HCT116 (cell line): ENCODE measurements around the gene TIMP3. TPM values are rescaled to one million over a fixed set of nuclear protein-coding genes. Genes with fewer than 3 reads are reported as not detected.
A peak's percentile ranks its signal among the peaks of the same experiment; 100 is the strongest.

ENCODE experiments used
- ATAC-seq: fragments of 200-7000 bp; cut with Tn5 transposase; 2 replicates; pipeline ENCODE4 v1.9.1; 2020; ENCODE audit warnings: mild to moderate bottlenecking, moderate library complexity
- BruUV-seq: library from RNA; stranded (reverse); fragments of 400-500 nt; replicated peaks from 2 replicates; lab custom pipeline; 2021; lab: Mats Ljungman, UMichigan
- CTCF ChIA-PET: fragments of 300-600 bp; sonication (Branson Sonifier 250); formaldehyde crosslinking; loops from one replicate; lab custom pipeline; 2021; ENCODE audit warnings: antibody characterized with exemption; lab: Charles Lee
- POLR2A ChIA-PET: fragments of 300-600, 350-600 bp; sonication (Branson Sonifier 250); formaldehyde crosslinking; loops from one replicate; lab custom pipeline; 2021; ENCODE audit warnings: antibody characterized with exemption; lab: Charles Lee
- RAD21 ChIA-PET, 2 experiments: fragments of 300-600 bp; sonication (Branson Sonifier 250); formaldehyde crosslinking; loops; one replicate each; lab custom pipeline; 2023; ENCODE audit warnings: low total read pairs in 2 of 2; ENCODE audit not compliant: uncharacterized antibody in 2 of 2, unreplicated experiment in 2 of 2, low non-redundant PET in 1 of 2; lab: Charles Lee
- DNase-seq: peaks from one replicate; pipeline ENCODE4 v3.0.0-alpha.2; 2010; ENCODE audit warnings: low read depth, low spot score
- H2AFZ ChIP-seq: fragments of 200-600 bp; shearing (Covaris generic), sonication (generic); 2 replicates; pipeline ENCODE4 v1.6.1; 2017; ENCODE audit warnings: low read depth, mixed run types, mixed read lengths, antibody characterized with exemption, low read length; ENCODE audit not compliant: poor library complexity, severe bottlenecking
- H3K27ac ChIP-seq: 2 replicates; pipeline ENCODE4 v1.5.1; 2012; ENCODE audit warnings: low read depth, low read length
- H3K27me3 ChIP-seq: fragments of 200-600 bp; sonication (generic); 2 replicates; pipeline ENCODE4 v1.6.1; 2016; ENCODE audit warnings: mixed run types, low read length, mixed read lengths; ENCODE audit not compliant: insufficient read depth
- H3K36me3 ChIP-seq, 2 experiments: fragments of 200-500 bp in 1 of 2; fragments of 200-600 bp in 1 of 2; sonication (Bioruptor generic) in 1 of 2; sonication (generic) in 1 of 2; 2 replicates each; pipeline versions ENCODE4 v1.5.1 to v1.6.1; 2014 to 2016; ENCODE audit warnings: low read length in 2 of 2, inconsistent platforms in 1 of 2, mixed read lengths in 1 of 2, mixed run types in 1 of 2; ENCODE audit not compliant: insufficient read depth in 2 of 2, control insufficient read depth in 1 of 2
- H3K4me1 ChIP-seq, 2 experiments: fragments of 200-600 bp in 1 of 2; sonication (generic) in 1 of 2; 2 replicates each; pipeline versions ENCODE4 v1.5.1 to v1.6.1; 2012 to 2017; ENCODE audit warnings: low read length in 2 of 2, inconsistent platforms in 1 of 2, mild to moderate bottlenecking in 1 of 2, mixed read lengths in 1 of 2, mixed run types in 1 of 2, moderate library complexity in 1 of 2; ENCODE audit not compliant: insufficient read depth in 2 of 2, control insufficient read depth in 1 of 2
- H3K4me2 ChIP-seq: fragments of 200-600 bp; sonication (generic); 2 replicates; pipeline ENCODE4 v1.6.1; 2017; ENCODE audit warnings: mixed run types, low read length, mixed read lengths
- H3K4me3 ChIP-seq, 2 experiments: fragments of 200-600 bp in 1 of 2; sonication (generic) in 1 of 2; replicated peaks in 1 of 2; 2 replicates each; pipeline ENCODE4 v1.5.1; 2011 to 2016; ENCODE audit warnings: low read length in 2 of 2, control low read depth in 1 of 2, low read depth in 1 of 2, mild to moderate bottlenecking in 1 of 2, mixed read lengths in 1 of 2, mixed run types in 1 of 2
- H3K79me2 ChIP-seq: fragments of 200-600 bp; sonication (generic); 2 replicates; pipeline ENCODE4 v1.6.1; 2017; ENCODE audit warnings: mild to moderate bottlenecking, mixed run types, low read length, moderate library complexity, mixed read lengths; ENCODE audit not compliant: insufficient read depth
- H3K9ac ChIP-seq: fragments of 200-600 bp; sonication (generic); 2 replicates; pipeline ENCODE4 v1.6.1; 2016; ENCODE audit warnings: low read length, mixed read lengths
- H3K9me2 ChIP-seq: fragments of 200-600 bp; sonication (generic), shearing (Covaris generic); 2 replicates; pipeline ENCODE4 v1.6.1; 2017; ENCODE audit warnings: mixed run types, mild to moderate bottlenecking, moderate library complexity; ENCODE audit not compliant: insufficient read depth
- H3K9me3 ChIP-seq, 2 experiments: fragments of 200-500 bp in 1 of 2; fragments of 200-600 bp in 1 of 2; sonication (Bioruptor generic) in 1 of 2; sonication (generic) in 1 of 2; 2 replicates each; pipeline ENCODE4 v1.6.1; 2014 to 2017; ENCODE audit warnings: low read length in 2 of 2, mixed read lengths in 2 of 2, inconsistent platforms in 1 of 2, low read depth in 1 of 2, mild to moderate bottlenecking in 1 of 2, mixed run types in 1 of 2, moderate library complexity in 1 of 2; ENCODE audit not compliant: control insufficient read depth in 1 of 2, insufficient read depth in 1 of 2
- H4K20me1 ChIP-seq: fragments of 200-600 bp; sonication (generic), shearing (Covaris generic); 2 replicates; pipeline ENCODE4 v1.6.1; 2017; ENCODE audit warnings: mixed run types, mild to moderate bottlenecking, moderate library complexity; ENCODE audit not compliant: insufficient read depth
- ATF3 ChIP-seq: IDR thresholded peaks from 2 replicates; pipeline ENCODE4 v1.6.1; 2012
- CEBPB ChIP-seq: IDR thresholded peaks from 2 replicates; pipeline ENCODE4 v1.6.1; 2012; ENCODE audit warnings: low read depth
- CTCF ChIP-seq, 3 experiments: fragments of 200-600 bp in 1 of 3; sonication (generic) in 1 of 3; IDR thresholded peaks in 2 of 3; conservative IDR thresholded peaks in 1 of 3; 2 replicates each; pipeline ENCODE4 v1.5.1; 2012 to 2017; ENCODE audit warnings: low read depth in 2 of 3, low read length in 2 of 3, antibody characterized with exemption in 1 of 3, borderline replicate concordance in 1 of 3, control low read depth in 1 of 3, mild to moderate bottlenecking in 1 of 3, mixed read lengths in 1 of 3, mixed run types in 1 of 3, moderate library complexity in 1 of 3; ENCODE audit not compliant: insufficient read depth in 1 of 3
- intact Hi-C: fragments of 100-400 bp; cut with micrococcal nuclease; formaldehyde crosslinking; loops from 2 replicates; pipeline ENCODE4 v1.10.0; 2022
- total RNA-seq: library from RNA; stranded (reverse); gene quantifications from one replicate; pipeline ENCODE4 v1.2.1, GENCODE V29; 2021; ENCODE audit not compliant: unreplicated experiment

Gene TIMP3
- total RNA-seq, 1 experiment from 2014 or later = 2.2 TPM

- no peak for TF ChIP-seq CEBPB
These were observed 7.9 kb upstream of the TIMP3 start (continued) for GRCh38 chr22:32793589-32793988.

- Histone ChIP-seq H3K27ac (no peak overlapping the region), H4K20me1 (no peaks in the 10 kb centered on the region), H3K36me3 (no peaks in the 10 kb centered on the region), H3K9me3 (no peaks in the 10 kb centered on the region), H3K27me3 (no peaks in the 10 kb centered on the region; the same call in 1 of the 2 replicates), H3K9me2 (no peaks in the 10 kb centered on the region), H3K4me3 (no peak overlapping the region), H3K9ac (no peak overlapping the region), H3K4me2 (no peak overlapping the region), H2AFZ (no peak overlapping the region), H3K4me1 (peaks cover 0 to 3% of the 10 kb centered on the region in 2 experiments; a peak in 1 of 4 replicates), H3K79me2 (no peaks in the 10 kb centered on the region)
- TF ChIP-seq CTCF (IDR thresholded peaks at IDR 0.05 in 2 of 3, conservative IDR thresholded peaks at IDR 0.05 in 1 of 3; ENCODE audit: borderline replicate concordance in 1 of 3, insufficient read depth in 1 of 3, low read depth in 2 of 3, low read length in 2 of 3) (peak in 2 of 3 experiments; percentile 52 to 56; a peak in 4 of 6 replicates), ATF3 (no peak)
- DNase-seq (peak; percentile 10), ATAC-seq (peak; percentile 66)
- BruUV-seq = no TSS peak
- intact Hi-C loops = no loop called here
- CTCF ChIA-PET = interaction anchor here (0.7 to 6.0 kb wide), 7 partner anchors 9 to 265 kb away, joined by 3 to 200 read pairs (median 18); no protein-coding TSS in a partner anchor
- RAD21 ChIA-PET = no interaction called here
- POLR2A ChIA-PET = no interaction called here
These were observed 6.9 kb upstream of the TIMP3 start for GRCh38 chr22:32794449-32795213.
